ENCODE results near the gene GASK1B. TPM values are rescaled to one million over a fixed set of nuclear protein-coding genes. Genes with fewer than 3 reads are reported as not detected.

GASK1B gene
- total and polyA plus RNA-seq, 2 of the 13 experiments (the other 11 are each of a cell fraction or from before 2014, with no cell fraction given), result 29.1 to 40.4 TPM

GRCh38 chr4:158211222-158211621 is 38.4 kb upstream of the GASK1B start (continued):
- no peak for TF ChIP-seq ZHX1 (CRISPR knock-in tag; IDR thresholded peaks at IDR 0.05; ENCODE audit: low read depth)
- TF ChIP-seq ATF2 (CRISPR knock-in tag; IDR thresholded peaks at IDR 0.05), result no peak
- peak; percentile 37 for TF ChIP-seq SAP130 (CRISPR knock-in tag; IDR thresholded peaks at IDR 0.05; ENCODE audit: low read depth)
- TF ChIP-seq, protein P1, sequence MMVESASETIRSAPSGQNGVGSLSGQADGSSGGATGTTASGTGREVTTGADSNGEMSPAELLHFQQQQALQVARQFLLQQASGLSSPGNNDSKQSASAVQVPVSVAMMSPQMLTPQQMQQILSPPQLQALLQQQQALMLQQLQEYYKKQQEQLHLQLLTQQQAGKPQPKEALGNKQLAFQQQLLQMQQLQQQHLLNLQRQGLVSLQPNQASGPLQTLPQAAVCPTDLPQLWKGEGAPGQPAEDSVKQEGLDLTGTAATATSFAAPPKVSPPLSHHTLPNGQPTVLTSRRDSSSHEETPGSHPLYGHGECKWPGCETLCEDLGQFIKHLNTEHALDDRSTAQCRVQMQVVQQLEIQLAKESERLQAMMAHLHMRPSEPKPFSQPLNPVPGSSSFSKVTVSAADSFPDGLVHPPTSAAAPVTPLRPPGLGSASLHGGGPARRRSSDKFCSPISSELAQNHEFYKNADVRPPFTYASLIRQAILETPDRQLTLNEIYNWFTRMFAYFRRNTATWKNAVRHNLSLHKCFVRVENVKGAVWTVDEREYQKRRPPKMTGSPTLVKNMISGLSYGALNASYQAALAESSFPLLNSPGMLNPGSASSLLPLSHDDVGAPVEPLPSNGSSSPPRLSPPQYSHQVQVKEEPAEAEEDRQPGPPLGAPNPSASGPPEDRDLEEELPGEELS (CRISPR knock-in tag; IDR thresholded peaks at IDR 0.05), result peak; percentile 64
- TF ChIP-seq ZNF12 (CRISPR knock-in tag; IDR thresholded peaks at IDR 0.05), result peak; percentile 98
- no peak for TF ChIP-seq FOXJ3 (CRISPR knock-in tag; IDR thresholded peaks at IDR 0.05; ENCODE audit: borderline replicate concordance)
- TF ChIP-seq GATA4 (IDR thresholded peaks at IDR 0.05; ENCODE audit: borderline replicate concordance, low read depth), result peak; percentile 36; the same call in 1 of the 2 replicates
- no peak for TF ChIP-seq DR1 (CRISPR knock-in tag; IDR thresholded peaks at IDR 0.05)
